Type B pancreatic cell (in vitro differentiated cells): ENCODE data around the gene OR10G3. TPM values are rescaled to one million over a fixed set of nuclear protein-coding genes. Genes with fewer than 3 reads are reported as not detected.
"Not testable (repeated sequence)": the region's sequence is repeated elsewhere in the genome, so short reads cannot be mapped to it uniquely, and the experiment has no call there.

Source experiments
- DNase-seq: peaks from one replicate; pipeline ENCODE4 v3.0.0; 2021; ENCODE audit warnings: mixed read lengths; ENCODE audit not compliant: unreplicated experiment; ENCODE audit errors: extremely low spot score
- H3K27ac Mint-ChIP-seq: 2 replicates; pipeline ENCODE4 v1.8.0; 2021; ENCODE audit warnings: mild to moderate bottlenecking, mixed read lengths
- H3K27me3 Mint-ChIP-seq: 2 replicates; pipeline ENCODE4 v1.8.0; 2021; ENCODE audit warnings: mixed read lengths
- H3K36me3 Mint-ChIP-seq: 2 replicates; pipeline ENCODE4 v1.8.0; 2021; ENCODE audit warnings: mixed read lengths
- H3K4me1 Mint-ChIP-seq: one replicate; pipeline ENCODE4 v1.8.0; 2021; ENCODE audit warnings: mixed read lengths; ENCODE audit not compliant: unreplicated experiment
- H3K4me3 Mint-ChIP-seq: 2 replicates; pipeline ENCODE4 v1.8.0; 2021; ENCODE audit warnings: mild to moderate bottlenecking, mixed read lengths
- H3K9me3 Mint-ChIP-seq: 2 replicates; pipeline ENCODE4 v1.8.0; 2021; ENCODE audit warnings: mixed read lengths
- CTCF ChIP-seq: fragments of 200-600 bp; sonication (generic); conservative IDR thresholded peaks from 2 replicates; pipeline ENCODE4 v1.5.0; 2021; ENCODE audit warnings: antibody characterized with exemption, mild to moderate bottlenecking
- long read RNA-seq: library from polyadenylated mRNA; unstranded; transcript quantifications from one replicate; pipeline ENCODE4 v2.0.0, GENCODE V29; 2020
- total RNA-seq: library from RNA; stranded (reverse); gene quantifications from 2 replicates; pipeline ENCODE4 v1.2.1, GENCODE V29; 2021; ENCODE audit warnings: low replicate concordance

Gene OR10G3
- total RNA-seq = not detected in 2 replicates
- long read RNA-seq = 0 reads

DNA sequence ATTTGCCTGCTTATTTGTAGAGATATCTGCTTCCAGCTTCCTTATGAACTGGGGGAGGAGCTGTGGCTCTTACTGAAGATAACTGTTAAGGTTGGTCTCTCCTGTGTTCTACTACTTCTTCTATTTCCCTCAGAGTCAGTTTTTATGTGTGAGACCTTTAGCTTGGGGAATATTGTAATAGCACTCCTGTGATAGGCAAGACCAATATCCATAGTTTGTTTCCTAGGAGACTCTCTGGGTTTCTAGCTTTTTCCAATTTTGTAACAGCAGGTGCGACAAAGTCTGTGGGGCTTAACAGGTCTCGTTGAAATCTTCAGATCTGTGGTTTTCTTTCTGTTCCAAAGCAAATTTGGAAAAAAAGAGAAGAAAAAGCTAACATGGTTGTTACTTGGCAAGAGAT, at the start of gene OR10G3:
Gene OR10G3, minus strand, starts transcription at position 101 of the 400 bp plus-strand sequence. CDS start 9,332 bp downstream, outside the sequence.
- Mint-ChIP-seq H3K4me3 (no peak within 1 kb of the TSS), H3K4me1 (no peaks in the 10 kb centered on the region), H3K9me3 (no peaks in the 10 kb centered on the region), H3K27ac (no peak within 1 kb of the TSS), H3K27me3 (peaks cover 2% of the 10 kb centered on the region), H3K36me3 (no peaks in the 10 kb centered on the region)
- DNase-seq = no peak
- no peak for TF ChIP-seq CTCF

GRCh38 chr14:21626491-21627230, 46.8 kb upstream of the OR10G3 start:
- Mint-ChIP-seq H3K27ac (no peak overlapping the region), H3K36me3 (no peaks in the 10 kb centered on the region), H3K27me3 (peaks cover 3% of the 10 kb centered on the region), H3K4me1 (no peaks in the 10 kb centered on the region), H3K4me3 (no peak overlapping the region), H3K9me3 (no peaks in the 10 kb centered on the region)
- DNase-seq = no peak
- TF ChIP-seq CTCF = no peak

DNA sequence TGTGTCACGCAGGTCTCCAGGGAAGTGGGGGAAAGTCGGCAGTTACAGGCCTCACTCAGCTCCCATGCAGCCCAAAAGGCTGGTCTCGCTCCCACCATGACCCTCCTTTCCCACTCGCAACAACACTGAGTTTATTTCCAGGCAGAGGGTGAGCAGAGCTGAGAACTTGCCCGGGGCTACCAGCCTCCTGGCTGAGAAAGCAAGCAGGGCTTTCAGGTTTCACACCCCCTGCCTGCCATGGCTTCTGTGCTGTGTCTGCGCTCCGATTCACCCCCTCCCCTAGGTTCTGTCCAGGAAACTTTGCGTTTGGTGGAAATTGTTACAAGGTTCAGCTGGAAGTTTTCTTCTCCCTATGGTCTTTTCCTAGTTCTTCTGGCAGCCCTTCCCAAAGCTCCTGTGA, 37.7 kb upstream of the OR10G3 start:
- H3K4me3 Mint-ChIP-seq = no peak overlapping the region
- no peak for TF ChIP-seq CTCF
- DNase-seq = no peak

DNA sequence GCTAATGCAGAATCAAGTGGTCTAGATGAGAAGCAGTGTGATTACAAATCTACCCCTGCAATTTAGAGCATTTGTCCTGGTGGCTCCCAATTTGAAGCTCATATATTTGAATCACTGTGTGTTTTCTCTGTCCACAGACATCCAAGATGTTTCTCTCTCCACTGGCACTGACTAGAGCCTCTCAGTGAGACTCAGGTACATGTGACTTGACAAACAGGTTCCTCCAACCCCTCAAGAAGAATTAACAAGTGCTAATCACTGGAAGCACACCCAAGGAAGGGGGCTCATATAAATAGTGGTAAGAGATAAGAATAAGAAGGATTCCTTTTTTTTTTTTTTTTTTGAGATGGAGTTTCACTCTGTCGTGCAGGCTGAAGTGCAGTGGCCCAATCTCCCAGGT, 34.4 kb upstream of the OR10G3 start:
- Mint-ChIP-seq H3K27me3 (no peaks in the 10 kb centered on the region), H3K9me3 (no peaks in the 10 kb centered on the region), H3K27ac (no peak overlapping the region), H3K4me1 (peaks cover 4% of the 10 kb centered on the region), H3K36me3 (no peaks in the 10 kb centered on the region), H3K4me3 (no peak overlapping the region)
- no peak for DNase-seq
- no peak for TF ChIP-seq CTCF

More for the DNA sequence above, 37.7 kb upstream of the OR10G3 start:
- Mint-ChIP-seq H3K4me1 (peaks cover 4% of the 10 kb centered on the region), H3K27me3 (no peaks in the 10 kb centered on the region), H3K36me3 (no peaks in the 10 kb centered on the region), H3K27ac (no peak overlapping the region), H3K9me3 (no peaks in the 10 kb centered on the region)

GRCh38 chr14:21612324-21612723, 32.4 kb upstream of the OR10G3 start:
- no peak for TF ChIP-seq CTCF
- DNase-seq = no peak
- Mint-ChIP-seq H3K9me3 (no peaks in the 10 kb centered on the region), H3K4me1 (peaks cover 4% of the 10 kb centered on the region), H3K4me3 (no peak overlapping the region), H3K36me3 (no peaks in the 10 kb centered on the region), H3K27ac (no peak overlapping the region), H3K27me3 (peaks cover 3% of the 10 kb centered on the region)

GRCh38 chr14:21602181-21602580, 22.3 kb upstream of the OR10G3 start:
- DNase-seq, H3K36me3 Mint-ChIP-seq, H3K9me3 Mint-ChIP-seq, H3K27ac Mint-ChIP-seq, H3K4me1 Mint-ChIP-seq, H3K4me3 Mint-ChIP-seq, H3K27me3 Mint-ChIP-seq: not testable (repeated sequence)
